ENCODE results near the gene AWAT2. TPM values are rescaled to one million over a fixed set of nuclear protein-coding genes. Genes with fewer than 3 reads are reported as not detected.

AWAT2 gene
- polyA plus RNA-seq, 4 donors, result 0.03 TPM; not detected in 3

DNA sequence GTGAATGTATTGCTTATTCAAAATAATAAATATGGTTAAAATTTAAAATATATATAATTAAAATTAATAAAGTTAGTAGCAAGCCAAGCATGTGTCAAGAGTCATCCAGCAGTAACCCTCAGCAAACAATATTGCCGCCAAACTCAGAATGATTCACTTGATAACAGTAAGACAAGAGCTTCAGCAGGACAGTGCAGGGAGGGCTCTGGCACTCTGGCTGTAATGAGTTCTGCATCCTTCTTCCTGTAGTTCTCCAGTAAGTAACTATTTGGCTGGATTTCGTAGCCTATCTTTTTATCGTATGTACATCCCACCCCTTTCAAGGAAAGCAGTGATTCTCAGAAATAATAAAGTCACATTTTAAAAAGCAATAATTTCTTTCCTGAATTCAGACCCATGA, 30.1 kb upstream of the AWAT2 start:
- Histone ChIP-seq H3K4me1 (ENCODE audit: control insufficient read depth in 3 of 3, insufficient read depth in 2 of 3, low read depth in 1 of 3, low read length in 2 of 3) (no peaks in the 10 kb centered on the region), H3K4me3 (ENCODE audit: low read depth in 1 of 3, low read length in 3 of 3) (no peak overlapping the region), H3K27ac (ENCODE audit: low read depth in 1 of 3, low read length in 2 of 3) (no peak overlapping the region), H3K27me3 (ENCODE audit: control insufficient read depth in 3 of 3, insufficient read depth in 3 of 3, low read length in 3 of 3) (no peaks in the 10 kb centered on the region), H3K36me3 (ENCODE audit: control insufficient read depth in 3 of 3, insufficient read depth in 2 of 3, low read depth in 1 of 3, low read length in 3 of 3) (no peaks in the 10 kb centered on the region), H3K9me3 (ENCODE audit: control insufficient read depth in 2 of 2, insufficient read depth in 1 of 2, low read depth in 1 of 2, low read length in 1 of 2) (peaks cover 0 to 3% of the 10 kb centered on the region in 2 donors)
- FAIRE-seq (no peak), DNase-seq (no peak)
- 49 to 72% (median 64%) methylated on average over 3 of the region's 3 CpGs for WGBS, 3 donors

DNA sequence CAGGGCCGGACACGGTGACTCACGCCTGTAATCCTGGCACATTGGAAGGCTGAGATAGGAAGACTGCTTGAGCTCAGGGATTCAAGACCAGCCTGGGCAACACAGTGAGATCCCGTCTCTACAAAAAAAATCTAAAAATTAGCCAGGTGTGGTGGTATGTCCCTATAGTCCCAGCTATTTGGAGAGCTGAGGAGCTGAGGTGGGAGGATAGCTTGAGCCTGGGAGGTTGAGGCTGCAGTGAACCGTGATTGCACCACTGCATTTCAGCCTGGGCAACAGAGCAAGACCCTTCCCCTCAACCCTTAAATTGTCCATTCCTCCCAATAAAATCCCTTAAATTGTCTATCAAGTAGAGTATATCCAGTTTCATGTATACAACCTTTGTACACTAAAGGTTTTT, 29.6 kb upstream of the AWAT2 start:
- no peak for DNase-seq
- Histone ChIP-seq H3K27ac (ENCODE audit: low read depth in 1 of 3, low read length in 2 of 3) (no peak overlapping the region), H3K4me1 (ENCODE audit: control insufficient read depth in 3 of 3, insufficient read depth in 2 of 3, low read depth in 1 of 3, low read length in 2 of 3) (no peaks in the 10 kb centered on the region), H3K4me3 (ENCODE audit: low read depth in 1 of 3, low read length in 3 of 3) (no peak overlapping the region), H3K9me3 (ENCODE audit: control insufficient read depth in 2 of 2, insufficient read depth in 1 of 2, low read depth in 1 of 2, low read length in 1 of 2) (peaks cover 0 to 3% of the 10 kb centered on the region in 2 donors), H3K27me3 (ENCODE audit: control insufficient read depth in 3 of 3, insufficient read depth in 3 of 3, low read length in 3 of 3) (no peaks in the 10 kb centered on the region), H3K36me3 (ENCODE audit: control insufficient read depth in 3 of 3, insufficient read depth in 2 of 3, low read depth in 1 of 3, low read length in 3 of 3) (no peaks in the 10 kb centered on the region)
- 86 to 89% (median 87%) methylated on average over 5 of the region's 5 CpGs for WGBS, 3 donors
- FAIRE-seq, result no peak

DNA sequence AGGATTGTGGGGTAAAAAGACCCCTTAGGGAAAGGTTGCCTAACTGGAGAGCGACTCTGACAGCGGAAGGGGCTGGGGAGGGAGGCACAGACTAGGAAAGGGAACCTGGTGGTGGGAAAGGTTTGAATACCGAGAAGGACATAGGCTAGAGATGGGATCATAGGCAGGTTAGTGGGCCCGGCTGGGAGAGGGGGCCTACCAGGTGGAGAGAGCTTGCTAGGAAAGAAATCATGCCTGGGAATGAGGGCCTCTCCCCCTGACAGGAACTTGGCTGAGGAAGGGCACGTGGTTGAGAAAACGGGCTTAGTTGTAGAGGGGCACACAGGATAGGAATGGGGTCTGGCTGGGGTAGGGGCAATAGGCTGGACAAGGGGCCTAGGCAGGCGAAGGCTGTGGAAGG, 16.9 kb upstream of the AWAT2 start:
- Histone ChIP-seq H3K27ac (ENCODE audit: low read depth in 1 of 3, low read length in 2 of 3) (no peak overlapping the region), H3K4me1 (ENCODE audit: control insufficient read depth in 3 of 3, insufficient read depth in 2 of 3, low read depth in 1 of 3, low read length in 2 of 3) (no peaks in the 10 kb centered on the region), H3K36me3 (ENCODE audit: control insufficient read depth in 3 of 3, insufficient read depth in 2 of 3, low read depth in 1 of 3, low read length in 3 of 3) (no peaks in the 10 kb centered on the region), H3K9me3 (ENCODE audit: control insufficient read depth in 2 of 2, insufficient read depth in 1 of 2, low read depth in 1 of 2, low read length in 1 of 2) (no peaks in the 10 kb centered on the region), H3K4me3 (ENCODE audit: low read depth in 1 of 3, low read length in 3 of 3) (no peak overlapping the region), H3K27me3 (ENCODE audit: control insufficient read depth in 3 of 3, insufficient read depth in 3 of 3, low read length in 3 of 3) (no peaks in the 10 kb centered on the region)
- 75 to 90% (median 81%) methylated on average over 7 of the region's 7 CpGs for WGBS, 3 donors
- FAIRE-seq (no peak), DNase-seq (no peak)

DNA sequence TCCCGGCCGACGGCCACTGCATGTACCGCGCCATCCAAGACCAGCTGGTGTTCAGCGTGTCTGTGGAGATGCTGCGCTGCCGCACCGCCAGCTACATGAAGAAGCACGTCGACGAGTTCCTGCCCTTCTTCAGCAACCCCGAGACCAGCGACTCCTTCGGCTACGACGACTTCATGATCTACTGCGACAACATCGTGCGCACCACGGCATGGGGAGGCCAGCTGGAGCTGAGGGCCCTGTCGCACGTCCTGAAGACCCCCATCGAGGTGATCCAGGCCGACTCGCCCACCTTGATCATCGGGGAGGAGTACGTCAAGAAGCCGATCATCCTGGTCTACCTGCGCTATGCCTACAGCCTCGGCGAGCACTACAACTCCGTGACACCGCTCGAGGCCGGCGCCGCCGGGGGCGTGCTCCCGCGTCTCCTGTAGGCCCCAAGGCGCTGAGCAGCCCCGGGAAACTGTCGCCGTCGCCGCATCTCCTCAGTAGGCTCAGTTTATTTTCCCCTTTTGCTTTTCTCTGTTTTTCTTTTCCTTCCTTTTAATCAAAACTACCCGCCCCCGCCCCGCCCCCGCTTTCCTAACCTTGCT, 13.3 kb upstream of the AWAT2 start:
- Histone ChIP-seq H3K27ac (ENCODE audit: low read depth in 1 of 3, low read length in 2 of 3) (no peak overlapping the region), H3K27me3 (ENCODE audit: control insufficient read depth in 3 of 3, insufficient read depth in 3 of 3, low read length in 3 of 3) (no peaks in the 10 kb centered on the region), H3K36me3 (ENCODE audit: control insufficient read depth in 3 of 3, insufficient read depth in 2 of 3, low read depth in 1 of 3, low read length in 3 of 3) (no peaks in the 10 kb centered on the region), H3K9me3 (ENCODE audit: control insufficient read depth in 2 of 2, insufficient read depth in 1 of 2, low read depth in 1 of 2, low read length in 1 of 2) (no peaks in the 10 kb centered on the region), H3K4me3 (ENCODE audit: low read depth in 1 of 3, low read length in 3 of 3) (no peak overlapping the region), H3K4me1 (ENCODE audit: control insufficient read depth in 3 of 3, insufficient read depth in 2 of 3, low read depth in 1 of 3, low read length in 2 of 3) (no peaks in the 10 kb centered on the region)
- DNase-seq, result no peak
- 92 to 96% (median 96%) methylated on average over 41 to 52 of the region's 52 CpGs for WGBS, 3 donors
- FAIRE-seq, result no peak

DNA sequence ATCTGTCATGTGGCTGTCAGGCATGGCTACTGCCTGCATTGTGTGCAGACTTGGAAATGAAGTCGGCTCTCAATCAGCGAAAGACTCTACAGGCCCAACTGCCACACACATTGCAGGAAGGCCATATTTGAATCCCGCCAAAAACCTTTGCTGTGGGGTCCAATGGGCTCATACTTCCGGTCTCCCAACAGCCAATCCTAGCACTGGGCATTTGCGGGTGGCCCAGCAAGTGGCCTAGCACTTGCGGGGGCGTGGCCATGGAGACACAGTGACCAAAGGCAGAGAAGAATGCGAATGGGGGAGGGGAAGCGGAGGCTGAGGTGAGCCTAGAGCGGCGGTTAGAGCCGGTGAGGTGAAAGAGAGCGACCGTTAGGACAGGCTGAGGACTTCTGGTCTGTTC, 12.3 kb upstream of the AWAT2 start, which contains the start of gene OTUD6A:
TSS of gene OTUD6A (plus strand) at position 382 of the 400 bp plus-strand sequence. CDS start 68 bp downstream, outside the sequence.
- WGBS, 3 donors, result 89 to 96% (median 92%) methylated on average over 14 of the region's 14 CpGs
- DNase-seq, result no peak
- Histone ChIP-seq H3K27ac (ENCODE audit: low read depth in 1 of 3, low read length in 2 of 3) (no peak within 1 kb of the TSS), H3K9me3 (ENCODE audit: control insufficient read depth in 2 of 2, insufficient read depth in 1 of 2, low read depth in 1 of 2, low read length in 1 of 2) (no peaks in the 10 kb centered on the region), H3K27me3 (ENCODE audit: control insufficient read depth in 3 of 3, insufficient read depth in 3 of 3, low read length in 3 of 3) (no peaks in the 10 kb centered on the region), H3K4me3 (ENCODE audit: low read depth in 1 of 3, low read length in 3 of 3) (no peak within 1 kb of the TSS), H3K36me3 (ENCODE audit: control insufficient read depth in 3 of 3, insufficient read depth in 2 of 3, low read depth in 1 of 3, low read length in 3 of 3) (no peaks in the 10 kb centered on the region), H3K4me1 (ENCODE audit: control insufficient read depth in 3 of 3, insufficient read depth in 2 of 3, low read depth in 1 of 3, low read length in 2 of 3) (no peaks in the 10 kb centered on the region)
- no peak for FAIRE-seq

DNA sequence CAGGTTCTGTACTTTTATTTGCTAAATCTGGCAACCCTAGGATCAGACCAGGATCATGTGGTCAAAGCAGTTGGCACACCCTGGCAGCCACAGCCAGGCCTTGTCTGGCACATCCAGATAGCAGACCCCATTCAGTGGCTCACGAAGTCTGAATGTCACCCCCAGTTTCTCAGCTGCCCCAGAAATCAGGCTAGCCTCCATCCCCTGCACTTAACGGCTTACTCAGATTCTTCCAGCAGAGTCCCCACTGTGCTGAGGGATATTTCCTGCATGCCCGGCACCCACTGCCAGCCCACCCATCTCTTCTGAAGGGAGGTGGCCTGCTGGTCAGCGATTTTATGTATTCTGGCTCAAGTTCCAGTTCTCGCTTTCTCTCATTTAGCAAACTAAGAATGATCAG, 4.7 kb upstream of the AWAT2 start:
- DNase-seq, result no peak
- no peak for FAIRE-seq
- Histone ChIP-seq H3K27ac (ENCODE audit: low read depth in 1 of 3, low read length in 2 of 3) (no peak overlapping the region), H3K9me3 (ENCODE audit: control insufficient read depth in 2 of 2, insufficient read depth in 1 of 2, low read depth in 1 of 2, low read length in 1 of 2) (no peaks in the 10 kb centered on the region), H3K4me1 (ENCODE audit: control insufficient read depth in 3 of 3, insufficient read depth in 2 of 3, low read depth in 1 of 3, low read length in 2 of 3) (no peaks in the 10 kb centered on the region), H3K36me3 (ENCODE audit: control insufficient read depth in 3 of 3, insufficient read depth in 2 of 3, low read depth in 1 of 3, low read length in 3 of 3) (no peaks in the 10 kb centered on the region), H3K4me3 (ENCODE audit: low read depth in 1 of 3, low read length in 3 of 3) (no peak overlapping the region), H3K27me3 (ENCODE audit: control insufficient read depth in 3 of 3, insufficient read depth in 3 of 3, low read length in 3 of 3) (no peaks in the 10 kb centered on the region)
- 75 to 84% (median 75%) methylated on average over 5 of the region's 5 CpGs for WGBS, 3 donors

DNA sequence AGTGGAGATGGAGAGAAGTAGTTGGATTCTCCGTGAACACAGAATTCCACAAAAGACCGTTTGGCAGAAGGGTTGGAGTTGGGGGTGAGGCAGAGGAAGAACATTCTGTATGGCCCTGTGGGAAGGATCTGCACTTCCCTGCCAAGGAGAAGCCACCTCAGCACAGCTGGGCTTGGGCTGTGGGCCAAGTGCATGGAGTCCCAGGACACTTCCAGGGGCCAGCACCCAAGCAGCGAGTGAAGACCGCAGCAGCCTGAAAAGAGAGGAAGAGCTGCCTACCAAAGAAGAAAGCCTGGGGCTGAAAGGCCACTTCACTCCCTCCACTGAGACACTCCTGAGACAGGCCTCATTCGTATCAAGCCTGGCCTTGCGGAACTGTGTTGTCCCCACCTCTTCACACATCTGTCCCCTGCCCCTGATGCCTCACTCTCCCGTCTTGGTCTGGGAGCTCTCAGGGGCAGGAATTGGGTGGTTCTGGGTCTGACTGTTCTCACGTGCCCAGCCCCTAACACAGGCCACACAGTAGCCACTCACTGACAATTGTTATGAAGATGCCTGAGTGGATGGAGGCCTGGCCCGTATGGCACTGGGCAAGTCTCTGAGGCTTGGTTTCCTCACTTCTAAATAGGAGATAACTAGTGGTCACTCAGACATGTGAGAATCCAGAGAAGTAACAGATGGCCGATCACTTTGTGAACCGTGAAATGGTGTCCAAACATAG, 3.3 kb upstream of the AWAT2 start:
- no peak for FAIRE-seq
- H3K4me3 ChIP-seq (ENCODE audit: low read depth in 1 of 3, low read length in 3 of 3), result no peak overlapping the region

DNA sequence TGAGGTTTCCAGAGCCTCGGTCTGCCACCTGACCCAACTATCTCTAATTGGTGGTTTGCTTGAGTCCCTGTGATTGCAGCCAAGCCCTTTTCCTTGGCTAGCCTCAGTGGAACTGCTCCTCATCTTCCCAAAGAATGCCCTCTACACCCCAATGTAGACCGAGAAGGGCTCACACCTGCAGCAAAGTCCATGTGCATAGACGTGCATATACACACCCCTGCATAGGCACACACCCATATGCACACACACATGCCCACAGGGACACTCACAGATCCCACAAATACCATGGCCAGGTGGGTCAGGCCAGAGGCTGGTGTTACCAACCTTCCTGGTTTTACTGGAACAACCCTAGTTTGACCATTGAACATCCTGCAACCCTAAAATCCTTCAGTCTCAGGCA, 332 bp downstream of the AWAT2 start:
- 64 to 81% (median 71%) methylated on average over 3 of the region's 3 CpGs for WGBS, 3 donors
- H3K27me3 ChIP-seq (ENCODE audit: control insufficient read depth in 3 of 3, insufficient read depth in 3 of 3, low read length in 3 of 3), result no peaks in the 10 kb centered on the region
- no peaks in the 10 kb centered on the region for H3K4me1 ChIP-seq (ENCODE audit: control insufficient read depth in 3 of 3, insufficient read depth in 2 of 3, low read depth in 1 of 3, low read length in 2 of 3)
- H3K4me3 ChIP-seq (ENCODE audit: low read depth in 1 of 3, low read length in 3 of 3), result no peak overlapping the region
- no peak overlapping the region for H3K27ac ChIP-seq (ENCODE audit: low read depth in 1 of 3, low read length in 2 of 3)
- DNase-seq (no peak), FAIRE-seq (no peak)
- H3K36me3 ChIP-seq (ENCODE audit: control insufficient read depth in 3 of 3, insufficient read depth in 2 of 3, low read depth in 1 of 3, low read length in 3 of 3), result no peaks in the 10 kb centered on the region
- no peaks in the 10 kb centered on the region for H3K9me3 ChIP-seq (ENCODE audit: control insufficient read depth in 2 of 2, insufficient read depth in 1 of 2, low read depth in 1 of 2, low read length in 1 of 2)

More for the DNA sequence above, 3.3 kb upstream of the AWAT2 start:
- no peaks in the 10 kb centered on the region for H3K36me3 ChIP-seq (ENCODE audit: control insufficient read depth in 3 of 3, insufficient read depth in 2 of 3, low read depth in 1 of 3, low read length in 3 of 3)
- H3K27me3 ChIP-seq (ENCODE audit: control insufficient read depth in 3 of 3, insufficient read depth in 3 of 3, low read length in 3 of 3), result no peaks in the 10 kb centered on the region
- no peak overlapping the region for H3K27ac ChIP-seq (ENCODE audit: low read depth in 1 of 3, low read length in 2 of 3)
- DNase-seq, result no peak
- 73 to 81% (median 80%) methylated on average over 9 to 11 of the region's 11 CpGs for WGBS, 3 donors
- no peaks in the 10 kb centered on the region for H3K4me1 ChIP-seq (ENCODE audit: control insufficient read depth in 3 of 3, insufficient read depth in 2 of 3, low read depth in 1 of 3, low read length in 2 of 3)
- no peaks in the 10 kb centered on the region for H3K9me3 ChIP-seq (ENCODE audit: control insufficient read depth in 2 of 2, insufficient read depth in 1 of 2, low read depth in 1 of 2, low read length in 1 of 2)

DNA sequence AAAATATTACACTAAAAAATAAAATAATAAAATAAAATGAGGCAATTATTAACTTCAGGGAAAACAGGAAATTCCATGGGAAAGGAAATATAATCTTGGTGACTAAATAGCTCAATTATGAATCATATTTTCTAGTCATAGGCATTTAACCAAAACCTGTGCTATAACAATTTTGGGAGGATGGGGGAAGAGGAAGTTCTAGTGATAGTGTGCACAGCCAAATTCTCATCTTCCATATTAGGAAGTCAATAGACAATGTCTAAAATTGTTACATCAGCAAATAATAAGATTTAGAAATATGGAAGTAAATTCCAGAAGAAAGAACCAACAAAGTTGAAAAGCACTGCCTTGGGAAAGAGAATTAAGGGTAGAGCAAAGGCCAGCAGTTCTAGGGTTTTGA, 2.8 kb downstream of the AWAT2 start:
- H3K9me3 ChIP-seq (ENCODE audit: control insufficient read depth in 2 of 2, insufficient read depth in 1 of 2, low read depth in 1 of 2, low read length in 1 of 2), result no peaks in the 10 kb centered on the region
- no peaks in the 10 kb centered on the region for H3K4me1 ChIP-seq (ENCODE audit: control insufficient read depth in 3 of 3, insufficient read depth in 2 of 3, low read depth in 1 of 3, low read length in 2 of 3)
- no peak overlapping the region for H3K27ac ChIP-seq (ENCODE audit: low read depth in 1 of 3, low read length in 2 of 3)
- no peak for FAIRE-seq
- DNase-seq, result no peak
- H3K27me3 ChIP-seq (ENCODE audit: control insufficient read depth in 3 of 3, insufficient read depth in 3 of 3, low read length in 3 of 3), result no peaks in the 10 kb centered on the region
- H3K4me3 ChIP-seq (ENCODE audit: low read depth in 1 of 3, low read length in 3 of 3), result no peak overlapping the region
- H3K36me3 ChIP-seq (ENCODE audit: control insufficient read depth in 3 of 3, insufficient read depth in 2 of 3, low read depth in 1 of 3, low read length in 3 of 3), result no peaks in the 10 kb centered on the region

All from small intestine (tissue), 7 donors.